Activated CD4-positive, CD25-positive, alpha-beta regulatory T cell (primary cell): ENCODE data around the gene PRSS38.
A peak's percentile ranks its signal among the peaks of the same experiment; 100 is the strongest.
"Not testable (repeated sequence)": the region's sequence is repeated elsewhere in the genome, so short reads cannot be mapped to it uniquely, and the experiment has no call there.

Experiments
- DNase-seq, 4 experiments: peaks; one replicate each; lab custom pipeline; 2025; lab: John Stamatoyannopoulos, UW

The PRSS38 gene

GRCh38 chr1:227844320-227845146 is 29.1 kb downstream of the PRSS38 start:
- DNase-seq: no peak

DNA sequence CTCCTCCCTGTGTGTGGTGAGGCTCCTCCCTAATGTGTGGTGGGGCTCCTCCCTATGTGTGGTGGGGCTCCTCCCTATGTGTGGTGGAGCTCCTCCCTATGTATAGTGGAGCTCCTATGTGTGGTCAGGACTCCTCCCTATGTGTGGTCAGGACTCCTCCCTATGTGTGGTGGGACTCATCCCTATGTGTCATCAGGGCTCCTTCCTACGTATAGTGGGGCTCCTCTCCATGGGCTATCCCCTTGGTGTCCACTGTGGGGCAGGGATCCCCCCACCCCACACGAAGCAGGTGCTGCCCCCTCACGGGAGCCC is 29.6 kb downstream of the PRSS38 start:
- DNase-seq: no peak

- no peak for DNase-seq
Measured at GRCh38 chr1:227845519-227845918, 30.0 kb downstream of the PRSS38 start.

DNA sequence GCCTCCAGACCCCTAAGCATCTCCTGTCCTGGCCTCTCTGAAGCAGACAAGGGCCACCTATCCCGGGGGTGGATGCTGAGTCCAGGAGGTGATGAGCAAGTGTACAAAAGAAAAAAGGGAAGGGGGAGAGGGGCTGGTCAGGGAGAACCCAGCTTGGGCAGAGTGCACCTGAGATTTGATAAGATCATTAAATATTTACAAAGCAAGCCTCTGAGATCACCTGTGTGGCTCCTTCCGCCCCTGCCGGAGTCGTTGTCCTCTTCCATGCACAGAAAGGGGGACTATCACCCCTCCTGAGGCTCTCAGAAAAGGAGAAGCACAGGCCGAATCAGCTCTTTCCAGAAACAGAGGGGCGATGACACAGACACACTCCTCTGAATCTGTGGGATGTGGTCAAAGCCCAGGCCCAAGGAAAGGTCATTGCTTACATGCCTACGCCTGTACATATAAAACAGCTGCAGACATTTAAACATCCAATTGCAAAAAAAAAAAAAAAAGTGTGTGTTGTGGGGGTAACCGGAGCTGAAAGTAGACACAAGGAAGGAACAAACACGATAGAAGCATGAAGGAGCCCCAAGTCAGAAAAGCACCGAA is 30.9 kb downstream of the PRSS38 start:
- DNase-seq: no peak

- DNase-seq: not testable (repeated sequence)
Measured at GRCh38 chr1:227847046-227847445, 31.6 kb downstream of the PRSS38 start.

DNA sequence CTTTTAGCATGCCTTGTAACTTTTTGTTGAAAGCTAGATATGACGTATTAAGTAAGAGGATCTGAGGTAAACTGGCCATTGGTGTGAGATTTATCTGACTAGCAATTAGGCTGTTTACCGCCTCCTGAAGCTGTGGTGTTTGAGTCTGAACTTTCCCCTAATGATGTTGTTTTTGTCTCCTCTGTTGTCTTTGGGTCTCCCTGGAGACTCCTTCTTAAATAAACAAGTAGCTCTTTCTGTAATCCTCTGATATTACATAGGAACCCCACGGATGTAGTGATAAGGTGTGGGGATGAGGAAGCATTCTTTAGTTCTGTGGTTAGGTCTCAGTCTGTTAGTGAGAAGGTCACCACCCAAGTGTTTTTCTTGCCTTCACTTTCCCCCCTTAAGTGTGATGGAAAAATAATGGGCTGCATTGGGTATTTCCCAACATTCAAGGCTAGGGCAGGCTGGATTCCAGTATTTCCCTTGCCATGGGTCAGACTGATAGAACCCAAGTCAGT is 33.0 kb downstream of the PRSS38 start:
- DNase-seq: no peak

DNA sequence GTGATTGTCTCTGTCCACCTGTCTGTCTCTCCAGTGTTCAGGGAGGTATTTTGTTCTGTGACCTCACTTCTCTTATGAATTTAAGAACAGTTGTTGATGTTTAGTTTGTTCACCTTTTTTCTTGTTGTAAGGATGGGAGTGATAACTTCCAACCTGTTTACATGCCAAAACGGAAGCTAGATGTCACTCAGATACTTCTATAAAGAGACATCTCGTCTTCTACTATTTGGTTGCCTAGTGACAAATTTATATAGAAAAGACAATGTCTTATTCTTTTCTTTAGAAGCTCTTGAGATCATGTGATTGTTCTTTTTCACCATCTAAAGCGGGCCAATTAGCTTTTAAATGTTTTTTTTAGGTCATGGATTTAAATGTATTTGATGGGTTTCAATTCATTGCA is 33.8 kb downstream of the PRSS38 start:
- DNase-seq: no peak

DNA sequence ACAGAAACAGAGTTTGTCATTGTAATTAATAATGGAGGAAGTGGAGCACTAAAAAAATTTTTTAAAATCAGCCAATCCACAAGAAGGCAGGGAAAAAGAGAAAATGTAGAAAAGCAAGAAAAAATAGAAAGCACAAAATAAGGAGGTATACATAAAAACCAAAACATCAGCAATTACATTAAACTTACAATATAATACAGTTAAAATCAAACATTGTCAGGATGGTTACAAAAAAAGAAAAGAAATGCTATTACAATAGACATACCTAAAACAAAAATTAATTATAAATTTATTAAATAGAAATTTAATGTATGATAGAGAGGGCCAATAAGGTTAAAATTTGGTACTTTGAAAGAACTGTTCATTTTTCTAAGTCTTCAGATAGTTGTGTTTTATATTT is 38.7 kb downstream of the PRSS38 start:
- DNase-seq: no peak

DNA sequence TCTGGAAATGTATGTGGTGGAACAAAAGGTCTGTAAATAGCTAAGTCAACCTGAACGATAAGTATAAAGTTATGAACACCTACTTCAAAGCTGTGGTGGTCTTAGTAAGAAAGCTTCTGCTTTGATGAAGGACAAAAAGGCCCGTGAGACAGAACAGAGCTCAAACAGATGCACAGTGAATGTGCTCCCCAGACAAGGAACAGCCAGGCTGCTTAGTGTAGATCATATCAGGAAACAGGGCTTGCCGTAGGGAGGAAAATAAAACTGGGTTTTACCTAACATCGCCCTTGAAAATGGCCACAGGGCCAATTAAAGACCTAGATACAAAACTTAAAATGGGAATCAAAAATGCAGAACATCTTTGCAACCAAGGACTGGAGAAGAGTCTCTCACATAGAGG is 40.2 kb downstream of the PRSS38 start:
- DNase-seq: no peak

DNA sequence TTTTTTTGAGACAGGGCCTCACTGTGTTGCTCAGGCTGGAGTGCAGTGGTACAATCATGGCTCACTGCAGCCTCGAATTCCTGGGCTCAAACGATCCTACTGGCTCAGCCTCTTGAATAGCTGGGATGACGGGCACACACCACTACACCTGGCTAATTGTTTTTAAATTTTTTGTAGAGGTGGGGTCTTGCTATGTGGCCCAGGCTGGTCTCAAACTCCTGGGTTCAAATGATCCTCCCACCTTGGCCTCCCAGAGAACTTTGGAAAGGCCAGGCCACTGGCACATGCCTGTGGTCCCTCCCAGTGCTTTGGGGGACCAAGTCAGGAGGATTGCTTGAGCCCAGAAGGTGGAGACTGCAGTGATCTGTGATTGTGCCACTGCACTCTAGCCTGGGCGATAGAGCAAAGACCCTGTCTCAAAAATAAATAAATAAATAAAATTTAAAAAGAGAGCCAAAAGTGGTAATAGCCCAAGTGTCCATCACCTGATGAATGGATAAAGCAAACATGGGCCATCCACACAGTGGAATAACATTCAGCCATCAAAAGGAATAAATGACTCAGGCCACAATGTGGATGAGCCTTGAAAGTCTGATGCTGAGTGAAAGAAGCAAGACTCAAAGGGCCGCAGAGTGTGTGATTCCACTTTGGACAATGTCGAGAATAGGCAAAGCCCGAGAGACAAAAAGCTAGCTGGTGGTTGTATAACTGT is 40.8 kb downstream of the PRSS38 start:
- no peak for DNase-seq

GRCh38 chr1:227864882-227865281 is 49.4 kb downstream of the PRSS38 start:
- DNase-seq: no peak

- no peak for DNase-seq
Measured at GRCh38 chr1:227869279-227869842, 53.9 kb downstream of the PRSS38 start.

DNA sequence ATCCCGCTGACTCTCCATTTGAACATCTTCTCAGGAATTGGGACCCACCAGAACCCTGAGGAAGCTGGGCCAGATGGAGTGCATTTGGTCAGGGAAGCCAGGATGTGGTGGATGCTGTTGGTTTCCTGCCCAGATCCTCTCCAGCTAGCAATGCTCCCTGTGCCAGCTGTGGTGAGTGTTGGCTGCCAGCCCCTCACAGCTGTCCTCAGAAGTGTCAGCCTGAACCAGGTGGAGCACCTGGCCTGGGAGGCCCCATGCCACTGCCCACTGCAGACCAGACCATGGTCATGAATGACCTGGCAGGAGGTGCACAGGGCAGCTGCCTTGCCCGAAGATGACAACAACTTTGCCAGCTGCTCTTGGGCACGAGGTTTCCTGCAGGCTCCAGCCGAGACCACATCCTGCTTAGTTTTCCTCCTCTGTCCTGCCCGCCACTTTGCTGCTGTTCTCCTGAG is 54.4 kb downstream of the PRSS38 start:
- DNase-seq: no peak

DNA sequence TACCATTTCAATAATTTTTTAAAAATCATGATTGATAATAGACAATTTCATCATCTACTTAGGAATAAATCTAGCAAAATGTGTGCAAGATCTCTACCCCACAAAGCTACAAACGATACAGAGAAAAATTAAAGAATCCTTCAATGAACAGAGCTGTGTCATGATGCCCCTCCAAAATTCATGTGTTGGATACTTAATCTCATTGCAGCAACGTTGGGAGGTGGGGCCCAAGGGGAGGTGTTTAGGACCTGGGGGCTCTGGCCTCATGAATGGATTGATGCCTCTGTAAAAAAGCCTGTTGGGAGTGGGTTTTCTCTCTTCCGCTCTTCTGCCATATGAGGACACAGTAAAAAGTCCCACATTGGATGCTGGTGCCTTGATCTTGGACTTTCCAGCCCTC is 54.9 kb downstream of the PRSS38 start:
- no peak for DNase-seq

DNA sequence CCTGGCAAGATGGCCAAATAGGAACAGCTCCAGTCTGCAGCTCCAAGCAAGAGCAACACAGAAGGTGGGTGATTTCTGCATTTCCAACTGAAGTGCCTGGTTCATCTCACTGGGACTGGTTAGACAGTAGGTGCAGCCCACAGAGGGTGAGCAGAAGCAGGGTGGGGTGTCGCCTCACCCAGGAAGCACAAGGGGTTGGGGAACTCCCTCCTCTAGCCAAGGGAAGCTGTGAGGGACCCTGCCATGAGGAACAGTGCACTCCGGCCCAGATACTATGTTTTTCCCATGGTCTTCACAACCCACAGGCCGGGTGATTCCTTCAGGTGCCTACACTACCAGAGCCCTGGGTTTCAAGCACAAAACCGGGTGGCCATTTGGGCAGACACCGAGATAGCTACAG is 56.4 kb downstream of the PRSS38 start:
- DNase-seq: not testable (repeated sequence)

DNA sequence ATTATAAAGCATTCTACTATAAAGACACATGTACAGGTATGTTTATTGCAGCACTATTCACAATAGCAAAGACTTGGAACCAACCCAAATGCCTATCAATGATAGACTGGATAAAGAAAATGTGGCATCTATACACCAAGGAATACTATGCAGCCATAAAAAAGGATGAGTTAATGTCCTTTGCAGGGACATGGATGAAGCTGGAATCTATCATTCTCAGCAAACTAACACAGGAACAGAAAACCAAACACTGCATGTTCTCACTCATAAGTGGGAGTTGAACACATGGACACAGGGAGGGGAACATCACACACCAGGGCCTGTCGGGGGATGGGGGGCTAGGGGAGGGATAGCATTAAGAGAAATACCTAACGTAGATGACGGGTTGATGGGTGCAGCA is 62.3 kb downstream of the PRSS38 start:
- not testable (repeated sequence) for DNase-seq

DNA sequence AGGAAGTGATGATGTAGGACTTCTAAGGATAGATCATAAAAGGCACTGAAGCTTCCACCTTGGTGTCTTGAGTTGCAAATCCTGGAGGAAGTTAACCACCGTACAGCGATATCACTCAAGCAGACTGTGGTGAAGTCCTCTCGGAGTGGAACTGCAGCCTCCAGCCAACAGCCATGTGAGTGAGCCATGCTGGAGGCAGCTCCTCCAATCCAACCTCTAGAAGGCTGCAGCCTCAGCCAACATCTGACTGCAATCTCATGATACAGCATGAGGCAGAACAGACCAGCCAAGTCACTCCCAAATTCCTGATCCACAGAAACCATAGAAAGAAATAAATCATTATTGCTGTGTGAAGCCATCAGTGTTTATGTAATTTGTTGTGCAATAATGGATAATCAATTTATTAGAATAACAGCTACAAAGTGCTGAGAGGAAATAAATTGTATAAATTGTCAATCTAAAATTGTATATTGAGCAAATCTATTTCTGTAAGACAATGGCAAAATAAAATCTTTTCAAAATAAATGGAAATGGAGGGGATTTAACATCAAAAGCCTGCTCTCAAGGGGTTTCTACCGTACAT is 65.0 kb downstream of the PRSS38 start:
- DNase-seq: no peak

- no peak for DNase-seq
Measured at GRCh38 chr1:227883073-227883520, 67.6 kb downstream of the PRSS38 start.

- DNase-seq: no peak
Measured at GRCh38 chr1:227883641-227884301, 68.3 kb downstream of the PRSS38 start.

GRCh38 chr1:227884370-227885134 is 69.1 kb downstream of the PRSS38 start:
- DNase-seq: no peak

DNA sequence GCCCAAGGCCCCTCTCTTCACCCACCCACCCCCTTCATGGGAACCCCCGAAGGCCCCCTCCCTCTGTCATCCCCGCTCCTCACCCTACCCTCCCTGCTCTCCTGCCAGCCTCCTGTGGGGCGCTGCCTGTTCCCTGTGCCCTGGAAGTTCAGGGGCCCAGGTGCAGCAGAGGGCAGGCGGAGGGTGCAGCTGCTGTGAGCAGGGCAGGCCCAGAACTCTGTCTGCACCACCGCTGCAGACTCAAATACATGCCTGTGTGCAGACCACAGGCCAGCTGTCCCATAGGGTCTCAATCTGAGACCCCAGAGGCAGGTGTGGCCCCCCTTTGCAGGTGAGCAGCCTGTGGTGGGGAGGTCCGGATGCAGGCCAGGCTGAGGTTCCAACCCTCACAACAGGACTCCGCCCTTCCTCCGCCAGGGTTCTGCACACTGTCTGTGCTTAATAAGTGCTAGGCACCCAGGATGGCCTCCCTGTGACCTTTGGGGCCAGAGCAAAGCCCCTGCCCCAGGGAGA is 69.7 kb downstream of the PRSS38 start:
- DNase-seq: peak in 1 of 4 experiments; percentile 30
